ENCODE data around the gene INAFM2.

The INAFM2 gene

DNA sequence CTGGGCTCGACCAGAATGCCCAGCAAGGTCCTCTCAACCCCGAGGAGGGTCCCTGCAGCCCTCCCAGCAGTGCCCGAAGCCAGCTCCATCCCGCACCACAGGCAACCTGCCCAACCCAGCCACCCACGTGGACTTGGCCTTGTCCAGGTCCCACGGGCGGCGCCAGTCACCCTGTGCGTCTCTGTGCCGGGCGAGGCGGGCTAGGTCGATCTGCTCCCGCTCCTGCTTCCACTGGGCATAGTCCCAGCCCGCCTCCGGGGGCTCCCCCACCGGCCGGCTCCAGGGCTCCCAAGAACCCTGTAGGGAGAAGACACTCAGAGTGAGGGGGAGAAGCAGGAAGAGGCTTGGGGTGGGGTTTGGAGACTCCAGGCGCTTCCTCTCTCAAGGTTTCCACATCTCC is 14.1 kb downstream of the INAFM2 start:
- Histone ChIP-seq H3K4me1 (ENCODE audit: control insufficient read depth, insufficient read depth, low read length, poor library complexity, severe bottlenecking) (peaks cover 61% of the 10 kb centered on the region), H3K9me3 (ENCODE audit: control insufficient read depth, low read length) (no peaks in the 10 kb centered on the region), H3K36me3 (ENCODE audit: control insufficient read depth, insufficient read depth, low read length) (no peaks in the 10 kb centered on the region), H3K4me3 (ENCODE audit: extremely low read depth, insufficient read depth, low read length, poor library complexity, severe bottlenecking) (no peak overlapping the region), H3K27ac (ENCODE audit: low read depth, low read length, severe bottlenecking) (no peak overlapping the region)
- 61 to 79% methylated on average over 5 to 6 of the region's 19 CpGs for WGBS, 2 experiments (ENCODE audit: insufficient coverage in 2 of 2)

DNA sequence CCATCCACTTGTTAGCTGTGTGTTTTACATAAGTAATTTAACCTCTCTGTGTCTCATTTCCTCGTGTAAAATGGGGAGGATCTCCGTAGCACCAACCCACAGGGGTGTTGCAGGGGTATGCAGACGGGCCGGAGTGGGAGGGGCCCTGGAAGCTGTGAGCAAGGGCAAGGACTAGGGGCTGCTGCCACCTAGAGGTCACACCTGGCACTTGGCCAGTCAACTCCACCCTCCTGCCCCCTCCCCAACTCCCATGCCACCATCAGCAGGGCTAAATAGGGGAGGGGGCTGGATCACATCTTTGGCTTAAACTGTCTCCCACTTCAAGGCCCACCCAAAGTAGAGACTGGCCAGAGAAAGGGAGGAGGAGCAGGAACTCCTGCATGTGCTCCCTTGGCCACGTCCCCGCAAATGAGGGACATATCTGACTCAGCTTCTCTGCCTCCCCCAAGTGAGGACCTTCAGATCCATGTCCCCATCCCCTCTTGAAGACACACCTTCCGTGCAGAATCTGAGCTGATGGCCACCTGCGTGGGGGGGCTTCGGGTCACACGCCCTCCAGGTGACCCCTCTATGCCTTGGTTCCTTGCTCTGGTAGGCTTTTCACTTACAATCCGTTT is 14.7 kb downstream of the INAFM2 start:
- WGBS, 2 experiments (ENCODE audit: insufficient coverage in 2 of 2) = 0 to 37% methylated on average over 2 to 11 of the region's 11 CpGs
- Histone ChIP-seq H3K4me3 (ENCODE audit: extremely low read depth, insufficient read depth, low read length, poor library complexity, severe bottlenecking) (no peak overlapping the region), H3K27ac (ENCODE audit: low read depth, low read length, severe bottlenecking) (peak overlapping the region; percentile 71), H3K9me3 (ENCODE audit: control insufficient read depth, low read length) (no peaks in the 10 kb centered on the region), H3K36me3 (ENCODE audit: control insufficient read depth, insufficient read depth, low read length) (no peaks in the 10 kb centered on the region), H3K4me1 (ENCODE audit: control insufficient read depth, insufficient read depth, low read length, poor library complexity, severe bottlenecking) (peaks cover 63% of the 10 kb centered on the region)

DNA sequence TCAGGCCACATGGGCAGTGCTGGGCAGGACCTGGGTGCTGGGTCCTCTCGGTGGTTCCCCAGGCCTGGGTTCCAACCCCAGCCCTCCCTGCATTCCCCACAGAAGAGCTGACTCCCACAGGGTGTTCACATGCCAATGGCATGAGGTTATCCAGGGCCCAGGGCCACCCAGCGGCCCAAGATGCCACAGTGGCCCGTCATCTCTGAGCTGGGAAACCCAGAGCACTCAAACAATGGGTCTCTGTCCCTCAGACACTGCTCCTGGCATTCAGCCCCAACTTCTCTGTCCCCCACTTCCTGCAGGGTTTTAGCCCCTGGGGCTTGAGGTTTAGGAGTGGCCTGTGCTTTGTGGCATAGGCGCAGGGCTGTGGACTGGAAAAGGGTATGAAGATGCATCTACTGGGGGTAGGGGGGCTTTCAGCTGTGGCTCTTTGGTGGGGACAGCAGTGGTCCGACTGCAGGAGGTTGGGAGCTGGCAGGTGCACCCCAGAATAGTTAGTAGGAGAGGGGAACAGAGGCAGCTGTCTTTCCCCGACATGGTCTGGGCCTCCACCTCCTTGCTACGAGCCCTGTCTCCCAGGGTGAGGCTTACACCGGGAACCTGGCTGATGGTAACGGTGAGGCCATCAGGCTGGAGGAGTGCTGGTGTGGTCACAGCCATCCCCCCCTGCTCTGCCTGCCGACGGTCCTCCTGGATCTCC is 15.6 kb downstream of the INAFM2 start:
- WGBS, 2 experiments (ENCODE audit: insufficient coverage in 2 of 2) = 87 to 94% methylated on average over 7 to 11 of the region's 11 CpGs
- Histone ChIP-seq H3K36me3 (ENCODE audit: control insufficient read depth, insufficient read depth, low read length) (no peaks in the 10 kb centered on the region), H3K4me1 (ENCODE audit: control insufficient read depth, insufficient read depth, low read length, poor library complexity, severe bottlenecking) (peaks cover 62% of the 10 kb centered on the region), H3K27ac (ENCODE audit: low read depth, low read length, severe bottlenecking) (peak overlapping the region; percentile 71), H3K4me3 (ENCODE audit: extremely low read depth, insufficient read depth, low read length, poor library complexity, severe bottlenecking) (no peak overlapping the region), H3K9me3 (ENCODE audit: control insufficient read depth, low read length) (no peaks in the 10 kb centered on the region)

DNA sequence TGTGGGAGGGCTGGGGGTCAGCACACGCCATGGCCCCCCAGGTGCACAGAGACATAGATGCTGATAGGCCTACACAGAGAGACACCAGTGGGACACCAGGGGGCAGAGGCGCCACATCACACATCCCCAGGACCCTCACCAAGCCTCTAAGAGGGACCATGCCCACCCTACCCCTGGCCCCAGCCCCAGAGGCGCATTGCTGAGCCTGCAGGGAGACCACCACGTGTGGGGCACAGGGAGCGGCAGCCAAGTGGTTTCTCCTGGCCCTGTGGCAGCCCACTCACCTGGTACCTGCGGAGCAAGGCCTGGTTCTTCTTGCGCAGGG is 16.1 kb downstream of the INAFM2 start:
- Histone ChIP-seq H3K36me3 (ENCODE audit: control insufficient read depth, insufficient read depth, low read length) (no peaks in the 10 kb centered on the region), H3K9me3 (ENCODE audit: control insufficient read depth, low read length) (no peaks in the 10 kb centered on the region), H3K4me1 (ENCODE audit: control insufficient read depth, insufficient read depth, low read length, poor library complexity, severe bottlenecking) (peaks cover 58% of the 10 kb centered on the region), H3K27ac (ENCODE audit: low read depth, low read length, severe bottlenecking) (peak overlapping the region; percentile 71), H3K4me3 (ENCODE audit: extremely low read depth, insufficient read depth, low read length, poor library complexity, severe bottlenecking) (no peak overlapping the region)
- WGBS, 2 experiments (ENCODE audit: insufficient coverage in 2 of 2) = 89 to 91% methylated on average over 5 to 7 of the region's 7 CpGs

DNA sequence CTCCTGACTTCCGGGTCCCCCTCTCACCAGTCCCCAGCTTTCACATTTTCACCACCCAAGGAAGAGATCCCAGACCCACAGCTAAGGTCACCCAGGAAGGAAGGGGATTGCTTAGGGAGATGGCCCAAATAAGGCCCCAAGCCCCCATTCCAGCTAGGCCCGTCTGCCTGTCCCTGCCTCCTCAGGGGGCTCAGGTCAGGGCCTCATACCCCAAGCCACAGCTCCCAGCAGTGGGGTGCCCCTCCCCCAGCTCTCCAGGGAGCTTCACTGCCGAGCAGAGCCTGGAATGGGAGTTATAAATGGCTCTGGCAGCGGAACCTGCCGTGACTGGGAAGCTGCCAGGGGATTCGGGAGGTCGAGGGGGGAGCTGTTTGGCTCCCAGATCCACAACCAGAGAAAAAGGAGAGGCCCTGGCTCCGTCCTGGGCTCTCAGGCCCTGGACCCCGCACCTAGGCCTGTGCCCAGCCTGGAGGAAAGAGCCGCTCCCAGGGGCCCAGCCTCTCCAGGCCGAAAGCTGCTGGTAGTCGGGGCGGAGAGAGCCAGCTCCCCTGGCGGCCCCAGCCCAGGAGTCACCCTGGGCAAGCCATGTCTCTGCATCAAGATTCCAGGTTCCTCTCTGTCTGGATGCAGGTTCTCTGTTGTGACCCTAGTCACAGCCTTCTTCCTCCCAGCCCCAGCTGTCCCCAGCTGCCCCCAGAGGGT is 16.7 kb downstream of the INAFM2 start:
- no peaks in the 10 kb centered on the region for H3K36me3 ChIP-seq (ENCODE audit: control insufficient read depth, insufficient read depth, low read length)
- peaks cover 52% of the 10 kb centered on the region for H3K4me1 ChIP-seq (ENCODE audit: control insufficient read depth, insufficient read depth, low read length, poor library complexity, severe bottlenecking)
- no peaks in the 10 kb centered on the region for H3K9me3 ChIP-seq (ENCODE audit: control insufficient read depth, low read length)
- H3K4me3 ChIP-seq (ENCODE audit: extremely low read depth, insufficient read depth, low read length, poor library complexity, severe bottlenecking) = no peak overlapping the region
- peak overlapping the region; percentile 57 for H3K27ac ChIP-seq (ENCODE audit: low read depth, low read length, severe bottlenecking)
- WGBS, 2 experiments (ENCODE audit: insufficient coverage in 2 of 2) = 71 to 78% methylated on average over 13 of the region's 14 CpGs

DNA sequence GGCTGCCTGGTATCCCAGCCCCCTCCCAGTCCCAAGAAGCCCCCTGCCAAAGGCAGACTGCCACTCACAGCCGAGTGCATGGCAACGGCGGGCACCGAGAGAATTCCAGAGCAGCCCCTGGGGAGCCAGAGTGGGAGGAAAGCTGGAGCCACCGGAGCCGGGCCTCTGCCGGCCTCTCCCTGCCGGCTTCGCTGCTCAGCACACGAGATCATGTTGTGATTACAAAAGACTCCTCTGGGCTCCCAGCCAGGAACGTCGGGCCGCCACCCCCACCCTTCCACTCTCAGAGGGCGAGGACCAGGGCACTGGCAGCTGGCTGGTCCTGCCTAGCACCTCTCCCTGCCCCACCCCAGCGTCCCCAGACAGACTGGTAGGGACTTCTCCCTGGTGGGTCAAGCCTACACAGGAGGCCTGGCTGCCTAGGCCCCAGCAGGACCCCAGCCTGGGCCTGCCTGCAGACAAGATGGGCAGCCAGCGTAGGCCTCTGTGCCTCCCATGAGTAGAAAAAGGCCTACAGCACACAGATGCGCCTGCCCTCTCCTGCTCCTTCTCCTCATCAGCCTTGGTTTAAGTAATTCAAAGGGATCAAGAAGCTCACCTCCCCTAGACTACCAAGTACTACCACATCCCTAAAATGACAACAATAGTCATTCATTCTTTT is 17.4 kb downstream of the INAFM2 start, which contains the start of gene CCDC9B:
CCDC9B (minus strand) TSS at position 200 of the 661 bp plus-strand sequence; CDS start at position 80, 120 bp downstream.
- 64 to 66% methylated on average over 12 to 16 of the region's 17 CpGs for WGBS, 2 experiments (ENCODE audit: insufficient coverage in 2 of 2)
- Histone ChIP-seq H3K36me3 (ENCODE audit: control insufficient read depth, insufficient read depth, low read length) (no peaks in the 10 kb centered on the region), H3K4me3 (ENCODE audit: extremely low read depth, insufficient read depth, low read length, poor library complexity, severe bottlenecking) (no peak within 1 kb of the TSS), H3K9me3 (ENCODE audit: control insufficient read depth, low read length) (no peaks in the 10 kb centered on the region), H3K4me1 (ENCODE audit: control insufficient read depth, insufficient read depth, low read length, poor library complexity, severe bottlenecking) (peaks cover 51% of the 10 kb centered on the region), H3K27ac (ENCODE audit: low read depth, low read length, severe bottlenecking) (peak within 1 kb of the TSS; percentile 57)

DNA sequence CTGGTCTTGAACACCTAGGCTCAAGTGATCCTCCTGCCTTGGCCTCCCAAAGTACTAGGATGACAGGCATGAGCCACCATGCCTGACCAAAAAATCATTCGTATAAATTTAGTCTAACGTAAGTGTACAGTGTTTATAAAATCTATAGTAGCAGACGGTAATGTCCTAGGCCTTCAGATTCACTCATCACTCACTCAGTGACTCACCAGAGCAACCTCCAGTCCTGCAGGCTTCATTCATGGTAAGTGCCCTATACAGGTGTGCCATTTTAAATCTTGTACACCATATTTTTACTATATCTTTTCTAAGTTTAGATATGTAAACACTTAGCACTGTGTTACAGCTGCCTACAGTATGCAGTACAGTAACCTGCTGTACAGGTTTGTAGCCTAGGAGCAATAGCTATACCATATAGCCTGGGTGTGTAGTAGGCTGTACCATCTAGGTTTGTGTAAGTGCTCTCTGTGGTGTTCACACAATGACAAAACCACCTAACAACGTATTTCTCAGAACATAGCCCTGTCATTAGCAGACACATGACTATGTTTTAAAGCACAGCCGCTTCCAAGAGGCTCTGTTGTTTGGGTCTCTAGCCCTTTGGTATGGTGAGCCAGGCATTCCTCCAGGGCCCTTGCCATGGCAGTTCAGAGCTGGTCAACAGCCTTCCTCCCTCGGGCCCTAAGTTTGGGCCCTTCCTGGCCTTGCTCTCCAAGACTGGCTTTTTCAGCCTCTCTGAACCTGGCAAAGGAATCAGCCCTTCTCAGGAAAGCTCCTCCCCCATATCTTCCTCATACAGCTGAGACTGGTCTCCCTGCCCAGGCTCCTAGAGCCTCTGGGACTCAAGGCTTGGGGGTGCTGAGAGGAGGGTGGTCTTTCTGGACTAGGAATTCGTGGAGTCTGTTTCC is 19.2 kb downstream of the INAFM2 start:
- H3K4me1 ChIP-seq (ENCODE audit: control insufficient read depth, insufficient read depth, low read length, poor library complexity, severe bottlenecking) = peaks cover 48% of the 10 kb centered on the region

DNA sequence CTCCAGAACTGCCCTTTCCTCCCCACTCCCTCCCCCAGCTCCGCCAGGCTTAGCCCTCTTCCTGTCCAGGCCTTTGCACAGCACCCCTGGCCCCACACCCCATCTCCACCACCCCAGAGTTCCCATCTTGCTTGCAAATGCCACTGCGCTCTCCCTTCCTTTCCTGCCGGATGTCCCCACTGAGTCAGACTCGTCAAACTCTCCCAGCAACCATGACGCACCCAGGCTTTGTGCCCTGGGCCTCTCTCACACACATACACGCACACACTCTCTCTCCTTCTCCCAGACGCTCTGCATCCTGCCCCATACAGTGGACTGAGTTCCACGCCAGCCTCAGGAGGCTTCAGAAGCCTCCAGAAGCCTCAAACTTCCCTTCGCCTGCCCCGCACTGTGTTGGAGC is 20.0 kb downstream of the INAFM2 start:
- Histone ChIP-seq H3K4me1 (ENCODE audit: control insufficient read depth, insufficient read depth, low read length, poor library complexity, severe bottlenecking) (peaks cover 44% of the 10 kb centered on the region), H3K9me3 (ENCODE audit: control insufficient read depth, low read length) (no peaks in the 10 kb centered on the region), H3K4me3 (ENCODE audit: extremely low read depth, insufficient read depth, low read length, poor library complexity, severe bottlenecking) (no peak overlapping the region), H3K36me3 (ENCODE audit: control insufficient read depth, insufficient read depth, low read length) (no peaks in the 10 kb centered on the region), H3K27ac (ENCODE audit: low read depth, low read length, severe bottlenecking) (peak overlapping the region; percentile 69)
- 76 to 84% methylated on average over 9 to 10 of the region's 10 CpGs for WGBS, 2 experiments (ENCODE audit: insufficient coverage in 2 of 2)

More for the DNA sequence above, 19.2 kb downstream of the INAFM2 start:
- Histone ChIP-seq H3K27ac (ENCODE audit: low read depth, low read length, severe bottlenecking) (peak overlapping the region; percentile 69), H3K36me3 (ENCODE audit: control insufficient read depth, insufficient read depth, low read length) (no peaks in the 10 kb centered on the region), H3K9me3 (ENCODE audit: control insufficient read depth, low read length) (no peaks in the 10 kb centered on the region), H3K4me3 (ENCODE audit: extremely low read depth, insufficient read depth, low read length, poor library complexity, severe bottlenecking) (no peak overlapping the region)
- WGBS, 2 experiments (ENCODE audit: insufficient coverage in 2 of 2) = 76 to 89% methylated on average over 2 to 3 of the region's 7 CpGs

DNA sequence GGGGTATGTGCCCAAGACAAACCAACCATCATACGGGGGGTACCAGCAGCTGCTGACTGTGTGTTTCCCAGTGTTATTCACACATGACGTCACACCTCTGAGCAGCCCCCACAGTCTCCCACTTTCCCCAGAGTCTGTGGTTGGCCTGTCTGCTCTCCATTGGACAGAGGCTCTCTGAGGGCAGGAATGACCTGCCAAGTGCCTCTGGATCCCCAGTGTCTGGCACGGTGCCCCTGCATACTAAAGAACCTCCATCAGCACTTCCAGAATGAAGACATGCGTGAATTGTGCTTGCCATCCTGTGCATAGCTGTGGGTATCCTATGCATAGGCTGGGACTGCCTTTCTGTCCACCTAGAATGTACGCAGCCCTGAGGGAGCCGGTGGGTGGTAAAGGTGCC is 20.7 kb downstream of the INAFM2 start:
- no peak overlapping the region for H3K4me3 ChIP-seq (ENCODE audit: extremely low read depth, insufficient read depth, low read length, poor library complexity, severe bottlenecking)
- H3K4me1 ChIP-seq (ENCODE audit: control insufficient read depth, insufficient read depth, low read length, poor library complexity, severe bottlenecking) = peaks cover 37% of the 10 kb centered on the region
- WGBS, 2 experiments (ENCODE audit: insufficient coverage in 2 of 2) = 66 to 88% methylated on average over 4 to 6 of the region's 6 CpGs
- no peaks in the 10 kb centered on the region for H3K36me3 ChIP-seq (ENCODE audit: control insufficient read depth, insufficient read depth, low read length)
- no peaks in the 10 kb centered on the region for H3K9me3 ChIP-seq (ENCODE audit: control insufficient read depth, low read length)
- peak overlapping the region; percentile 69 for H3K27ac ChIP-seq (ENCODE audit: low read depth, low read length, severe bottlenecking)

DNA sequence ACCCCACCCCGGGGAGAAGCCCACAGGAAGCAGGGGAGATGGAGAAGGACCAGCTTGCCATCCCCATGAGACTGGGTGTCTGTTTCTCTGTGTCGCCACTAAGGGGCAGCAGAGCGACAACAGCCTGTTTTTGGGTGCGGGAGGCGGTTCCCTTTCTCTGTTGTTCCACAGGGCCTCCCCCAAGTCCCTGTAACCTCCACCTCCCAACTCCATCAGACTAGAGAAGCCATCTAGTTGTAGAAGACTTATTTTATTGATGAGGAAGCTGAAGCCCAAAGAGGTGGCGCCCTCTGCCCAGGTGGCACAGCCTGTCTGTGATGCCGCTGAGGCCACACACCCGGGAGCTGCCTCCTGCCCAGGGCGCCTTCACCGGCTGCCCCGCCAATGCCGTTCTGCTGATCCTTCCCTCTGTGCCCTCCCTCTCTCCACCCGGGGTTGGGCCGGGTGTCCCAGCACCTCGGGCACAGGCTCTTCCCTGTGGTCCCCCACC is 21.2 kb downstream of the INAFM2 start:
- no peaks in the 10 kb centered on the region for H3K36me3 ChIP-seq (ENCODE audit: control insufficient read depth, insufficient read depth, low read length)
- no peaks in the 10 kb centered on the region for H3K9me3 ChIP-seq (ENCODE audit: control insufficient read depth, low read length)
- no peak overlapping the region for H3K4me3 ChIP-seq (ENCODE audit: extremely low read depth, insufficient read depth, low read length, poor library complexity, severe bottlenecking)
- H3K27ac ChIP-seq (ENCODE audit: low read depth, low read length, severe bottlenecking) = no peak overlapping the region
- WGBS, 2 experiments (ENCODE audit: insufficient coverage in 2 of 2) = 66 to 78% methylated on average over 10 to 11 of the region's 15 CpGs
- peaks cover 33% of the 10 kb centered on the region for H3K4me1 ChIP-seq (ENCODE audit: control insufficient read depth, insufficient read depth, low read length, poor library complexity, severe bottlenecking)

Data from mesodermal cell (in vitro differentiated cells).